Measurements from ENCODE around the gene AQP1.

DNA sequence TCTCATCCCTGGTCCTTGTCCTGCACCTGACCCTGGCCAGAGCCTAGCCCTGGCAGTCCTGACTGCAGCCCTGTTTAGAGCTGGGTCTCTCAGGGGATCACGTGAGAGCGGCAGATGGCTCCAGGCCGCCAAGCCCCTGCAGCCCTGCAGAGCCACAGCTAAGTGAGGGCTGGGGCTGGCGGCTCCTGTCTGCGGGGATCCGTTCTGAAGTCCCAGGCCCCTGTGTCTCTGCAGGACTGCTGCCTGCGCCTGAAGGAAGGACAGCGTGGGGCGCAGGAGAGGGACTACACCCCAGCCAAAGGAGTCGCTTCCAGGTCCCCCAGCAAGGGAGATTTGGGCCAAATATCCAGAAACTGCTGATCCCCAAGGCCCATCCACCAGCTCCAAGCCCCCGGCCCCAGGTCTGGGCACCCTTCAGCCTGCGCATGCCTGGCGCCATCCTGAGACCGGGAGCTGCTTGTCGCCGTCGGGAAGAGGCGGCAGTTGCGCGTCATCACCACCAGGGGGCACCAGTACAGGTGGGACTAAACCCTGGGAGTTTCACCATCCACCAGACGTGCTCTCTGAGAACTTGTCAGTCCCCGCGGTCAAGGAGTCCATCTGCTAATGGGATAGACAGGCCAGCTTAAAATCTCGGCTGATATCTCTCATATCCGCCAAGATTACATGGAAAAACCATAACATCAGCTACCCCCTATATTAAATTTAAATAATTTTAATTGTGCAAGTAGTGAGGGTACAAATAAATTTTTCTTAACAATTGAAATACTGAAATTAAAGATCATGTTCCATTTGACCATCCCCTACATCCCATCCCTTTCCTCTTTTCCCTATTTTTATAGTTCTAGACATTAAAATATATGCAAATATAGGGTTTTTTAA is 27.0 kb downstream of the AQP1 start:
- TF ChIP-seq, protein P1, sequence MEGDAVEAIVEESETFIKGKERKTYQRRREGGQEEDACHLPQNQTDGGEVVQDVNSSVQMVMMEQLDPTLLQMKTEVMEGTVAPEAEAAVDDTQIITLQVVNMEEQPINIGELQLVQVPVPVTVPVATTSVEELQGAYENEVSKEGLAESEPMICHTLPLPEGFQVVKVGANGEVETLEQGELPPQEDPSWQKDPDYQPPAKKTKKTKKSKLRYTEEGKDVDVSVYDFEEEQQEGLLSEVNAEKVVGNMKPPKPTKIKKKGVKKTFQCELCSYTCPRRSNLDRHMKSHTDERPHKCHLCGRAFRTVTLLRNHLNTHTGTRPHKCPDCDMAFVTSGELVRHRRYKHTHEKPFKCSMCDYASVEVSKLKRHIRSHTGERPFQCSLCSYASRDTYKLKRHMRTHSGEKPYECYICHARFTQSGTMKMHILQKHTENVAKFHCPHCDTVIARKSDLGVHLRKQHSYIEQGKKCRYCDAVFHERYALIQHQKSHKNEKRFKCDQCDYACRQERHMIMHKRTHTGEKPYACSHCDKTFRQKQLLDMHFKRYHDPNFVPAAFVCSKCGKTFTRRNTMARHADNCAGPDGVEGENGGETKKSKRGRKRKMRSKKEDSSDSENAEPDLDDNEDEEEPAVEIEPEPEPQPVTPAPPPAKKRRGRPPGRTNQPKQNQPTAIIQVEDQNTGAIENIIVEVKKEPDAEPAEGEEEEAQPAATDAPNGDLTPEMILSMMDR (IDR thresholded peaks at IDR 0.05; ENCODE audit: poor library complexity, severe bottlenecking) = peak; percentile 77
- TF ChIP-seq, protein P2, sequence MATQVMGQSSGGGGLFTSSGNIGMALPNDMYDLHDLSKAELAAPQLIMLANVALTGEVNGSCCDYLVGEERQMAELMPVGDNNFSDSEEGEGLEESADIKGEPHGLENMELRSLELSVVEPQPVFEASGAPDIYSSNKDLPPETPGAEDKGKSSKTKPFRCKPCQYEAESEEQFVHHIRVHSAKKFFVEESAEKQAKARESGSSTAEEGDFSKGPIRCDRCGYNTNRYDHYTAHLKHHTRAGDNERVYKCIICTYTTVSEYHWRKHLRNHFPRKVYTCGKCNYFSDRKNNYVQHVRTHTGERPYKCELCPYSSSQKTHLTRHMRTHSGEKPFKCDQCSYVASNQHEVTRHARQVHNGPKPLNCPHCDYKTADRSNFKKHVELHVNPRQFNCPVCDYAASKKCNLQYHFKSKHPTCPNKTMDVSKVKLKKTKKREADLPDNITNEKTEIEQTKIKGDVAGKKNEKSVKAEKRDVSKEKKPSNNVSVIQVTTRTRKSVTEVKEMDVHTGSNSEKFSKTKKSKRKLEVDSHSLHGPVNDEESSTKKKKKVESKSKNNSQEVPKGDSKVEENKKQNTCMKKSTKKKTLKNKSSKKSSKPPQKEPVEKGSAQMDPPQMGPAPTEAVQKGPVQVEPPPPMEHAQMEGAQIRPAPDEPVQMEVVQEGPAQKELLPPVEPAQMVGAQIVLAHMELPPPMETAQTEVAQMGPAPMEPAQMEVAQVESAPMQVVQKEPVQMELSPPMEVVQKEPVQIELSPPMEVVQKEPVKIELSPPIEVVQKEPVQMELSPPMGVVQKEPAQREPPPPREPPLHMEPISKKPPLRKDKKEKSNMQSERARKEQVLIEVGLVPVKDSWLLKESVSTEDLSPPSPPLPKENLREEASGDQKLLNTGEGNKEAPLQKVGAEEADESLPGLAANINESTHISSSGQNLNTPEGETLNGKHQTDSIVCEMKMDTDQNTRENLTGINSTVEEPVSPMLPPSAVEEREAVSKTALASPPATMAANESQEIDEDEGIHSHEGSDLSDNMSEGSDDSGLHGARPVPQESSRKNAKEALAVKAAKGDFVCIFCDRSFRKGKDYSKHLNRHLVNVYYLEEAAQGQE (IDR thresholded peaks at IDR 0.05; ENCODE audit: borderline replicate concordance) = no peak
